ENCODE data around the gene RPP21.
"Not testable (repeated sequence)": the region's sequence is repeated elsewhere in the genome, so short reads cannot be mapped to it uniquely, and the experiment has no call there.

The RPP21 gene

GRCh38 chr6:30345852-30346251 is 896 bp downstream of the RPP21 start:
- DNase-seq (ENCODE audit: insufficient read length, low spot score) (no peak), FAIRE-seq (no peak)
- no peak for TF ChIP-seq POLR2A (IDR thresholded peaks at IDR 0.05; ENCODE audit: low read depth, low read length)

DNA sequence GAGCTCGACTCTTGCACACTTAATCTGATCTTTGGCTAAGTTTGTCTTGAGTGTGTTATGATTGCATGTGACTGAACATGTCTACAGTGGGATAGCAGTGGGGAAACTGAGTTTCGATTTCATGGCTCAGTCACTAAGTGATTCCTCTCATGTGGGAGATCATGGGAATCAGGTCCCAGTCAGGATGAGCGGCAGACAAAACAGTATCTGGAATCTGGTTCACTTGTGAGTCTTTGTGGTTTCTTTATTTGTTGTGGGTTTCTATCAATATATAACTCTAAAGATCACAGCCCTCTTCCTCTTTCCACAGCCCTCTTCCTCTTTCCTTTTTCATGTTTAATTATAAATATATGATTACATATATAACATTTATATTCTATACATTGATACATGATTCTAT is 4.0 kb downstream of the RPP21 start:
- no peak for FAIRE-seq
- DNase-seq (ENCODE audit: insufficient read length, low spot score): no peak
- no peak for TF ChIP-seq POLR2A (IDR thresholded peaks at IDR 0.05; ENCODE audit: low read depth, low read length)

GRCh38 chr6:30349421-30350177 is 4.6 kb downstream of the RPP21 start:
- TF ChIP-seq POLR2A (IDR thresholded peaks at IDR 0.05; ENCODE audit: low read depth, low read length): no peak
- DNase-seq (ENCODE audit: insufficient read length, low spot score) (no peak), FAIRE-seq (no peak)

- DNase-seq (ENCODE audit: insufficient read length, low spot score) (no peak), FAIRE-seq (no peak)
- no peak for TF ChIP-seq POLR2A (IDR thresholded peaks at IDR 0.05; ENCODE audit: low read depth, low read length)
These were observed 5.6 kb downstream of the RPP21 start for GRCh38 chr6:30350524-30350923.

- FAIRE-seq: no peak
- no peak for TF ChIP-seq POLR2A (IDR thresholded peaks at IDR 0.05; ENCODE audit: low read depth, low read length)
- no peak for DNase-seq (ENCODE audit: insufficient read length, low spot score)
These were observed 7.6 kb downstream of the RPP21 start for GRCh38 chr6:30352550-30352949.

GRCh38 chr6:30355281-30355680 is 10.3 kb downstream of the RPP21 start:
- TF ChIP-seq POLR2A (IDR thresholded peaks at IDR 0.05; ENCODE audit: low read depth, low read length): no peak
- DNase-seq (ENCODE audit: insufficient read length, low spot score) (no peak), FAIRE-seq (no peak)

- TF ChIP-seq POLR2A (IDR thresholded peaks at IDR 0.05; ENCODE audit: low read depth, low read length): no peak
- FAIRE-seq (no peak), DNase-seq (ENCODE audit: insufficient read length, low spot score) (no peak)
These were observed 11.6 kb downstream of the RPP21 start for GRCh38 chr6:30356536-30356935.

GRCh38 chr6:30357678-30358540 is 13.0 kb downstream of the RPP21 start:
- DNase-seq (ENCODE audit: insufficient read length, low spot score) (peak; percentile 48), FAIRE-seq (no peak)
- TF ChIP-seq POLR2A (IDR thresholded peaks at IDR 0.05; ENCODE audit: low read depth, low read length): no peak

DNA sequence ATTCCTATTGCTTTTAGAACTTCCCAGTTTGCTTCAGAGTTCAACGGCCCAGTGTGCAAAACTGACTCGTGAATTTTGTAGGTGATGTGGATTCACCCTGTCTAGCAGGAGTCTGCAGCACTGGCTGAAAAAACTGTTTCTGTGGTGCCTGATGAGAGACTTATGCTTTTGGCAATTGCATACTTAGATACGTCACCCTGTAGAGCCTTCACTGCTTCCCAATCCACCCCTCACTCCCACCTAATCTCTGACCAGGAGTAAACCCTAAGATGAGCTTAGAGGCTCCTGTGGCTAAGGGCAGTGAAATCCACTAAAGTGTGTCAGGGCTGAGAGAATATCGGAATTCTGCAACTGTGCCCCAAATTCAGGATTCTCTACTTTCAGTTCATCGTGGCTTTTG is 14.3 kb downstream of the RPP21 start:
- FAIRE-seq (no peak), DNase-seq (ENCODE audit: insufficient read length, low spot score) (no peak)
- TF ChIP-seq POLR2A (IDR thresholded peaks at IDR 0.05; ENCODE audit: low read depth, low read length): no peak

DNA sequence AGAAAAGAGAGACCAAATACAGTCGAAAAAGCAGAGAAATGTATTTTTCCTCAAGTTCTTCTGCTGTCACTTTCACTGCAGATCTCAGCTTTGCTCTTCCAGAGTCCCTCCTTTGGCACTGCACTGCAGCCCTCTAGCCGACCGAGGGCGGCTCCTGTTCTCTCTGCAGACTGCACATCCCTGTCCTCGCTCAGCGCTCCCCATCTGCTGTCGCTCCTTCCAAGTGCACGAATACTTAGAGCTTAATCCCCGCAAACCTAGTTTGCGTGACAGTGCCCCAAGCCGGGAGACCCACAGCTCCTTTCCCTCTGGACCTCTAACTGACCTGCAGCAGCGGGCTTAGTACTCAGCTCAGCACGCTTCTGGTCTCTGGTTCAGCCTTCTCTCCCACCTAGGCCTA is 15.2 kb downstream of the RPP21 start:
- DNase-seq (ENCODE audit: insufficient read length, low spot score) (no peak), FAIRE-seq (no peak)
- no peak for TF ChIP-seq POLR2A (IDR thresholded peaks at IDR 0.05; ENCODE audit: low read depth, low read length)

DNA sequence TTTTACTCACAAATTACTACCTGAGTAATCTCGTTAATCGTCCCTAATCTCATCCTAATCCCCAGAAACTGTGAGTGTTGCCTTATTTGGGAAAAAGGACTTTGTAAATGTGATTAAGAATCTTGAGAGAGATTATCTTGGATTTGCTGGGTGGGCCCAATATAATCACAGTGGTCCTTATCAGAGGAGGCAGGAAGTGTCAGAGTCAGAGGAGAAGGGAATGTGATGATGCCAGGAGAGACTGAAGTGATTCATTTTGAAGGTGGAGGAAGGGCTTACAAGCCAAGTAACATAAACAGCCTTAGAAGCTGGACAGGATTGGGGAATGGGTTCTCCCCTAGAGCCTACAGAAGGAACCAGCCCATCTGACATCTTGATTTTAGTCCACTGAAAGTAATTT is 16.7 kb downstream of the RPP21 start:
- TF ChIP-seq POLR2A (IDR thresholded peaks at IDR 0.05; ENCODE audit: low read depth, low read length): no peak
- FAIRE-seq (no peak), DNase-seq (ENCODE audit: insufficient read length, low spot score) (no peak)

GRCh38 chr6:30363459-30363858 is 18.5 kb downstream of the RPP21 start:
- no peak for TF ChIP-seq POLR2A (IDR thresholded peaks at IDR 0.05; ENCODE audit: low read depth, low read length)
- no peak for FAIRE-seq
- DNase-seq (ENCODE audit: insufficient read length, low spot score): no peak

GRCh38 chr6:30364591-30364990 is 19.6 kb downstream of the RPP21 start:
- no peak for TF ChIP-seq POLR2A (IDR thresholded peaks at IDR 0.05; ENCODE audit: low read depth, low read length)
- no peak for FAIRE-seq
- DNase-seq (ENCODE audit: insufficient read length, low spot score): no peak

- FAIRE-seq; DNase-seq (ENCODE audit: insufficient read length, low spot score): not testable (repeated sequence)
These were observed 24.3 kb downstream of the RPP21 start for GRCh38 chr6:30369280-30369679.
